ENCODE results near the gene PTPRE.

Gene PTPRE

DNA sequence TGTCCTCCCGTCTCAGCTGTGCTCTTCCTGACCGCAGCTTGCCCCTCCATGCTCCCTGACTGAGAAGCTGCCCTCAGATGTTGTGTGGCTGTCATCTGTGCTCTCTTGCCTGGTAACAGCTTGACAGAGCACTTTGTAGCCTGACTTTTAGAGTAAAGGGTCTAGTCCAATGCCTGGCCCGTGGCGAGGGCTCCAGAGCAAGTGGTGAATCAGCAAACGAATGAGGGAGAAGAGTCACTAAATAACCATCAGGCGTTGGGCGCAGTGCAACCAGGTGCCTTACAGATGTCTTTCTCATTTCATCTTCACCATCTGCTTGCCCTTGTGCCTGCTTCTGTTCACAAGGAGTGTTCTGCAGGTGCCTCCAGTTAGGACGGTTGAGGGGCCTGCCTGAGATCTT is 173.7 kb downstream of the PTPRE start:
- Histone ChIP-seq H3K36me3 (ENCODE audit: control insufficient read depth, low read length) (peaks cover 12% of the 10 kb centered on the region), H3K4me3 (ENCODE audit: low read length) (no peak overlapping the region), H4K20me1 (ENCODE audit: control insufficient read depth, insufficient read depth, low read depth, low read length) (no peaks in the 10 kb centered on the region), H3K79me2 (ENCODE audit: control insufficient read depth, low read length) (no peaks in the 10 kb centered on the region), H3K4me2 (ENCODE audit: low read length) (no peak overlapping the region), H3K9me3 (ENCODE audit: control insufficient read depth, insufficient read depth, low read length) (no peaks in the 10 kb centered on the region), H3K4me1 (ENCODE audit: control insufficient read depth, low read length) (no peaks in the 10 kb centered on the region), H3F3A (ENCODE audit: control insufficient read depth, insufficient read depth) (no peaks in the 10 kb centered on the region), H3K27ac (ENCODE audit: low read depth, low read length) (no peak overlapping the region), H3K9me2 (replicated peaks; ENCODE audit: control insufficient read depth, low read length) (no peaks in the 10 kb centered on the region), H3K27me3 (ENCODE audit: control insufficient read depth, low read length) (no peaks in the 10 kb centered on the region)
- TF ChIP-seq, protein P1, sequence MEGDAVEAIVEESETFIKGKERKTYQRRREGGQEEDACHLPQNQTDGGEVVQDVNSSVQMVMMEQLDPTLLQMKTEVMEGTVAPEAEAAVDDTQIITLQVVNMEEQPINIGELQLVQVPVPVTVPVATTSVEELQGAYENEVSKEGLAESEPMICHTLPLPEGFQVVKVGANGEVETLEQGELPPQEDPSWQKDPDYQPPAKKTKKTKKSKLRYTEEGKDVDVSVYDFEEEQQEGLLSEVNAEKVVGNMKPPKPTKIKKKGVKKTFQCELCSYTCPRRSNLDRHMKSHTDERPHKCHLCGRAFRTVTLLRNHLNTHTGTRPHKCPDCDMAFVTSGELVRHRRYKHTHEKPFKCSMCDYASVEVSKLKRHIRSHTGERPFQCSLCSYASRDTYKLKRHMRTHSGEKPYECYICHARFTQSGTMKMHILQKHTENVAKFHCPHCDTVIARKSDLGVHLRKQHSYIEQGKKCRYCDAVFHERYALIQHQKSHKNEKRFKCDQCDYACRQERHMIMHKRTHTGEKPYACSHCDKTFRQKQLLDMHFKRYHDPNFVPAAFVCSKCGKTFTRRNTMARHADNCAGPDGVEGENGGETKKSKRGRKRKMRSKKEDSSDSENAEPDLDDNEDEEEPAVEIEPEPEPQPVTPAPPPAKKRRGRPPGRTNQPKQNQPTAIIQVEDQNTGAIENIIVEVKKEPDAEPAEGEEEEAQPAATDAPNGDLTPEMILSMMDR (IDR thresholded peaks at IDR 0.05; ENCODE audit: low read depth, low read length, poor library complexity, severe bottlenecking), result no peak
- no peak for TF ChIP-seq EZH2phosphoT487 (IDR thresholded peaks at IDR 0.05; ENCODE audit: borderline replicate concordance, low read length)

DNA sequence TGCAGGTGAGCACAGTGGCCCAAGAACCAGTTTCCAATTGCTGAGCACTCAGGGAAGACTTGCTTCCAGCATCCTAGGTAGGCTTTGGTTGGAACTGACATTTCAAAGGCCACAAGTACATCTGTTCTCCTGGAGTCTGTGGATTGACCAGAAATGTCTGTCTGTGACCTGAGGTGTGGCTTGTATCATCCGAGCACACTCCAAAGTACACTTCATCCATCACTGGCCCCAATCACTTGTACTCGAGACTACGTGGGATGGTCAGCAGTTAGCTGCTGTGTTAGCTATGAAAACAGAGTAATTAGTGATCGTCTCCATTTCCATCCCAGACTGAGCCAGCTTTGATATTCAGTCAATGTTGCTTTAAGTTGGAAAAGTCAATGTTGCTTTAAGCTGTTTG is 174.3 kb downstream of the PTPRE start:
- H3K36me3 ChIP-seq (ENCODE audit: control insufficient read depth, low read length), result peaks cover 12% of the 10 kb centered on the region
- TF ChIP-seq, protein P1 (IDR thresholded peaks at IDR 0.05; ENCODE audit: low read depth, low read length, poor library complexity, severe bottlenecking), result no peak
- no peak for TF ChIP-seq EZH2phosphoT487 (IDR thresholded peaks at IDR 0.05; ENCODE audit: borderline replicate concordance, low read length)
- no peaks in the 10 kb centered on the region for H3K9me3 ChIP-seq (ENCODE audit: control insufficient read depth, insufficient read depth, low read length)
- no peaks in the 10 kb centered on the region for H3K4me1 ChIP-seq (ENCODE audit: control insufficient read depth, low read length)
- H3K9me2 ChIP-seq (replicated peaks; ENCODE audit: control insufficient read depth, low read length), result no peaks in the 10 kb centered on the region
- H3K27me3 ChIP-seq (ENCODE audit: control insufficient read depth, low read length), result no peaks in the 10 kb centered on the region
- no peaks in the 10 kb centered on the region for H4K20me1 ChIP-seq (ENCODE audit: control insufficient read depth, insufficient read depth, low read depth, low read length)
- H3K4me2 ChIP-seq (ENCODE audit: low read length), result no peak overlapping the region
- no peak overlapping the region for H3K4me3 ChIP-seq (ENCODE audit: low read length)
- no peak overlapping the region for H3K27ac ChIP-seq (ENCODE audit: low read depth, low read length)
- H3K79me2 ChIP-seq (ENCODE audit: control insufficient read depth, low read length), result no peaks in the 10 kb centered on the region
- H3F3A ChIP-seq (ENCODE audit: control insufficient read depth, insufficient read depth), result no peaks in the 10 kb centered on the region

DNA sequence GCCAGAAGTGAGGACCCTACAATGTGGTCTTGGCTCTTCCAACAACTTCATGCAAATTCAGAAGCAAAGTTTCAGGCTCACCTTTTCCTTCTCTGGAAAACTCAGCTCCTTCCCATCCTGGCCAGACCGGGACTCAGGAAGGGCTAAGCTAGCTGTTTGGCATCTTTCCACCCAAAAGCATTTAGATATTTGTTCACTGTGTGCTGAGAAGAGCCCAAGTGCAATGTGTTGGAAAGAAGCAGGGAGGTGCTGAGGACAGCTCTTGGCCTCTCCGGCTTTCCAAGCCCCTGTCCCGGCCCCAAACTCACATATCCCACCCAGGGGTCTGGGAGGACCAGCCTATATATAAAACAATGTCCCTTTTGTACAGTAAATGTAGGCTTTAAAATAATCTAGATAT is 174.8 kb downstream of the PTPRE start:
- no peak overlapping the region for H3K4me2 ChIP-seq (ENCODE audit: low read length)
- H3K4me1 ChIP-seq (ENCODE audit: control insufficient read depth, low read length), result no peaks in the 10 kb centered on the region
- H3K36me3 ChIP-seq (ENCODE audit: control insufficient read depth, low read length), result peaks cover 12% of the 10 kb centered on the region
- H4K20me1 ChIP-seq (ENCODE audit: control insufficient read depth, insufficient read depth, low read depth, low read length), result no peaks in the 10 kb centered on the region
- no peak overlapping the region for H3K27ac ChIP-seq (ENCODE audit: low read depth, low read length)
- no peaks in the 10 kb centered on the region for H3K79me2 ChIP-seq (ENCODE audit: control insufficient read depth, low read length)
- no peaks in the 10 kb centered on the region for H3K9me2 ChIP-seq (replicated peaks; ENCODE audit: control insufficient read depth, low read length)
- H3K9me3 ChIP-seq (ENCODE audit: control insufficient read depth, insufficient read depth, low read length), result no peaks in the 10 kb centered on the region
- no peaks in the 10 kb centered on the region for H3K27me3 ChIP-seq (ENCODE audit: control insufficient read depth, low read length)
- no peak overlapping the region for H3K4me3 ChIP-seq (ENCODE audit: low read length)
- H3F3A ChIP-seq (ENCODE audit: control insufficient read depth, insufficient read depth), result no peaks in the 10 kb centered on the region
- TF ChIP-seq, protein P1 (IDR thresholded peaks at IDR 0.05; ENCODE audit: low read depth, low read length, poor library complexity, severe bottlenecking), result no peak
- no peak for TF ChIP-seq EZH2phosphoT487 (IDR thresholded peaks at IDR 0.05; ENCODE audit: borderline replicate concordance, low read length)
